ENCODE measurements around the gene ENOX2.

- TF ChIP-seq CTCF (conservative IDR thresholded peaks at IDR 0.05) (no peak), EZH2 (IDR thresholded peaks at IDR 0.05; ENCODE audit: low read depth) (no peak)
These were observed 230.8 kb downstream of the ENOX2 start for GRCh38 chrX:130672214-130672613.

Data from PC-9 (cell line).